GM12891 (cell line): Measurements from ENCODE around the gene VPS18.

Source experiments
- DNase-seq: peaks from one replicate; pipeline ENCODE4 v3.0.0; 2011; ENCODE audit warnings: low spot score; ENCODE audit not compliant: insufficient read length
- FAIRE-seq: peaks from 2 replicates; lab custom pipeline; 2011; peaks lifted over from hg19 to GRCh38; lab: Jason Lieb, UNC
- PAX5 ChIP-seq: IDR thresholded peaks from 2 replicates; pipeline ENCODE4 v1.6.1; 2011; ENCODE audit warnings: low read length, moderate library complexity, mild to moderate bottlenecking; ENCODE audit not compliant: insufficient read depth, severe bottlenecking
- POLR2A ChIP-seq: IDR thresholded peaks from 2 replicates; pipeline ENCODE4 v1.6.1; 2011; ENCODE audit warnings: low read depth, low read length, control low read depth
- POLR2AphosphoS5 ChIP-seq: IDR thresholded peaks from 2 replicates; pipeline ENCODE4 v1.6.1; 2011; ENCODE audit warnings: low read depth, low read length, control low read depth
- POU2F2 ChIP-seq: IDR thresholded peaks from 2 replicates; pipeline ENCODE4 v1.6.1; 2011; ENCODE audit warnings: low read depth, mild to moderate bottlenecking, control low read depth, low read length, moderate library complexity
- SPI1 ChIP-seq: IDR thresholded peaks from 2 replicates; pipeline ENCODE4 v1.6.1; 2011; ENCODE audit warnings: low read depth, low read length, control low read depth
- TAF1 ChIP-seq: IDR thresholded peaks from 2 replicates; pipeline ENCODE4 v1.6.1; 2011; ENCODE audit warnings: low read depth, low read length, control low read depth

Gene VPS18

DNA sequence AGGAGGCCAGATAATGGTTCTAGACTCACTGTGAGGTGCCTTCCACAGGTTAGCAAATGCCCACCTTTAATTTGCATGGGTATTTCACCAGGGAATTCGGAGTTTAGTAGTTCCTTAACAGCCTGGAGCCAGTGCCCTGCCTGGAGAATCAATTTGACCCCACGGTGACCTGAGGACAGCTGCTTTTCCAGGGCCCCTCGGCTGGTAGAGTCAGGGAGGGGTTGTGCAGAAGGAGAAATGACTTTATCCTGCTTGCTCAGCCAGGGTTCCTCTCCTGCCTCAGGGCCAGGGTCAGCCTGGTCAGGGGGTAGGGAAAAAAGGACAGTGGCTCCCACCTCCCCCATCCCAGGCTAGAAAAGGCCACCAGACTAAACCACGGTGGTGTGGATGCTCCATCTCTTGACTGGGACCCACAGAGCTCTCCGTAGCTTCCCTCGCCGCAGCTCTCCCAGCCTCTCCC, 46.8 kb downstream of the VPS18 start:
- no peak for DNase-seq
- peak; percentile 13 for FAIRE-seq
- TF ChIP-seq TAF1 (no peak), PAX5 (no peak), POU2F2 (no peak)

DNA sequence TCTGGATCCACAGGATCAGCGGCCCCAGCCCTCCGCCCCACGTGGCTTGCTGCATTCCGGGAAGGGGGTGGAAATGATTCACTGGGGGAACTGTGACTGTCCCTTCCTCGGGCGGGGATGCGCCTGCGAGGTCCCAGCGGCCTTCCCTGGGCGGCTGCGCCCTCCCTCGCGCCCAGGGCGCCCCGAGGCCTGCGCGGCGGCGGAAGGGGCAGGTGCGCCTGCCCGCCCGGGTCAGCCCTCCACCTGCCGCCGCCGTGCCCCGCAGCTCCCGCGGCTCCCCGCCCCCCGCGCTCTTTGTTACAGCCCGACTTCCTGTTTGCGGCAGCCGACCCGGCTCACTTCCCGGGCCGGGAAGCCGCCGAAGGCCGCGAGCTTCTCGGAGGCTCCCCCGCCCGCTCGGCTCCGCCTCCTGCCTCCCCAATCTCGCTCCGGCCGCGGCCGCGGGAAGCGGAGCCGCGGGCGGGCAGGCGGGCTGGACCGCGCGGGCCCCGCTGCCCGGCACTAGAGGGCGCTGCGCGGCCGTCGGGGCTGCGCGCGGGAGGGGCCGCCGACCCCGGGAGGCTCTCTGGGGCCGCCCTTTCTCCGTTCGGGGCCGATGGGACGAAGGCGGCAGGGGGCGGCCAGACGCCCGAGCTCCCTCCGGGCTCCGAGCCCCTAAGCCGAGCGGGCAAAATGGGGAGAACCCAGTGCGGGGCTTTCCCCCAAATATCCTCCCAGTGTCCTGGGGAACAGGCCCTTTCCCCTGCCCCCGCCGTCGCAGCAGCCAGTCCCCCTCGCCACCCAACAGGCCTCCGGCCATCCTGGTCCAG, 47.5 kb downstream of the VPS18 start:
- DNase-seq (peak; percentile 89), FAIRE-seq (peak; percentile 83)
- TF ChIP-seq PAX5 (peak; percentile 36), POLR2AphosphoS5 (no peak)

DNA sequence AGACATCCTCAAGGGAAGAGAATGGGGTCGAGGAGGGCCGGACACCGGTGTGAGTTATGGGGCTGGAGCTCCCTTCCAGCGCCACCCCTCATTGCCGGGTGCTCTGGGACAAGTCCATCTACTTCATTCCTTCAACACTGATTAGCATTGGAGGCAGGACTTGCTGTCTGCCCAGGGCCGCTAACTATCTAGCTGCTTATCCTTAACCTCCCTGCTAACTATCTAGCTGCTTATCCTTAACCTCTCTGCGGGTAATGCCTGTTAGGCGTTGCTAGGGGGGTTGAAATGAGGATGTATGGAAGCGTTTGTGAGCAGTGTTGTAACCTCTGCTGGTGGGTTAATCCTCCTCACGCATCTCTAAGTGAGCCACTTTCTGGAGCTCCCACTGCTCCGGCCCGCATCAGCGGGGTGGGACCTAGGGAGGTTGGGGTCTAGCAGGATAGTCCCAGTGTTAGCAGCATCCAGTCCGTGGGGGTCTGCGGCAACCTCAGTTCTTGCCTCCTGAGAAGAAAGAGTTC, 48.1 kb downstream of the VPS18 start:
- FAIRE-seq = no peak
- DNase-seq = no peak
- TF ChIP-seq SPI1 (no peak), POLR2AphosphoS5 (no peak), POLR2A (no peak), POU2F2 (no peak), PAX5 (no peak), TAF1 (no peak)

GRCh38 chr15:40942878-40943277, 48.6 kb downstream of the VPS18 start:
- no peak for TF ChIP-seq POLR2AphosphoS5
- no peak for FAIRE-seq

DNA sequence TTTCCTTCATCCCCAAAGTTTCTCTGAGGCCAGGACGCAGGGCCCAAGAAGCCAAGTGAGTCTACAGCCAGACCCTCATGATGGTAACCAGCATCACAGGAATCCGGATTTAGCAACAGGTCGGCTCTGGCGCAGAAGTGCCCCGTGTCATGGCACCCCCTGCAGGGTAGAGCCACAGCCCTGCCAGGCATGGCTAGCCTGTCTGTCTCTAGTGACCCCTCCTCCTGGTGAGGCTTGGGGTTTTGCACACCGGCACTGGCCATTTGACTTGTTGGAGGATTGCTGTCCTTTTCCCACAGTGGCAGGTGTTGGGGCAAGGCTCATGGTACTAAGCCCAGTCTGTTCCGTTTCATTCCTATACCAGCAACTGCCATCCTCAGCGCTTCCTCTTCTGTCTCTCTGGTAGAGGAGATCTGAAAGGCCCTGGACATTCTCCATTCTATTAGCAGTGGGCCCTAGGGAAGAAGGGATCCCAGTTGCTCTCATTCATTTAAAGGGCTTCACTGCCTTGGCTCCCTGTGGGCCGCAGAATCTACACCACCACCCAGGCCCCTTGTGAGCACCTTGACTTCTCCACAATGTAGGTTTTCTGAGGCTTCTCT, 49.6 kb downstream of the VPS18 start:
- no peak for DNase-seq
- FAIRE-seq = no peak
- TF ChIP-seq TAF1 (no peak), POU2F2 (no peak), PAX5 (no peak), POLR2AphosphoS5 (no peak), SPI1 (no peak), POLR2A (no peak)

More at GRCh38 chr15:40942878-40943277, 48.6 kb downstream of the VPS18 start:
- DNase-seq = no peak

- no peak for DNase-seq
- no peak for FAIRE-seq
- TF ChIP-seq POLR2A (no peak), POU2F2 (no peak), PAX5 (no peak), SPI1 (no peak), POLR2AphosphoS5 (no peak), TAF1 (no peak)
Observed at GRCh38 chr15:40944510-40945296, 50.5 kb downstream of the VPS18 start.

GRCh38 chr15:40948706-40949473, 54.6 kb downstream of the VPS18 start:
- FAIRE-seq (no peak), DNase-seq (no peak)
- no peak for TF ChIP-seq POLR2AphosphoS5
- no peak for TF ChIP-seq PAX5
- no peak for TF ChIP-seq SPI1
- TF ChIP-seq POU2F2 = no peak
- no peak for TF ChIP-seq POLR2A
- TF ChIP-seq TAF1 = no peak

GRCh38 chr15:40949756-40950207, 55.5 kb downstream of the VPS18 start:
- DNase-seq (no peak), FAIRE-seq (no peak)
- TF ChIP-seq SPI1 (no peak), POLR2AphosphoS5 (no peak), PAX5 (no peak), POU2F2 (no peak), TAF1 (no peak), POLR2A (no peak)

GRCh38 chr15:40951764-40952163, 57.5 kb downstream of the VPS18 start:
- DNase-seq = no peak
- FAIRE-seq = no peak
- no peak for TF ChIP-seq TAF1
